ENCODE data around the gene AGAP1.

The AGAP1 gene

DNA sequence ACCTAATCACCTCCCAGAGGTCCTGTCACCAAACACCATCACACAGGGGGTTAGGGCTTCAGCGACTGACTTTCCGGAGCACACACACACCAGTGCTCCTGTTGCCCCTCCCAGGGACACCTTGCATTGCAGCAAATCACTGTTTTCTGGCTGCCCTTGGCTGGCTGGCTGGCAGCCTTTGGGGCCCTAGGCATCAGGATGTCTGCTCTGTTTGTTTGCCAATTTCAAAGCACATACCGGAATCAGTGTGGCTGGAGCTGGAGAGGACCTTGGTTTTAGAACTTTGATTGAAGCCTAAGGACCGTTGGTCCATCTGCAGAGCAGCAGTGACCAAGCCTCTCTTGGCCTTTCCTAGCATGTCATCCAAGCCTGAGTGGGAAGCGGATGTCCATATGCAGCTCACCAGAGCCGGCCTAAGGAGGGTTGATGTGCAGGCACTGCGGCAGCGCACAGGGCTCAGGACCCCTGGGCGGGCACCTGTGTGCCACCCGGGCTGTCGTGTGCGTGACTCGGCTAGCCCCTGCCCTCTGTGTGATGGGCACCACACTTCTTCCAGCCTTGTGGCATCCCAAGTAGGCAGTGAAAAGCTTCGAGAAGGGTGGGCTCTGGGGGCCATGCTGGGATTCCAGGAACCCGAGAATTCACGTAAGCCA lies 612.2 kb downstream of the AGAP1 start:
- no peak for DNase-seq (ENCODE audit: low read depth)

DNA sequence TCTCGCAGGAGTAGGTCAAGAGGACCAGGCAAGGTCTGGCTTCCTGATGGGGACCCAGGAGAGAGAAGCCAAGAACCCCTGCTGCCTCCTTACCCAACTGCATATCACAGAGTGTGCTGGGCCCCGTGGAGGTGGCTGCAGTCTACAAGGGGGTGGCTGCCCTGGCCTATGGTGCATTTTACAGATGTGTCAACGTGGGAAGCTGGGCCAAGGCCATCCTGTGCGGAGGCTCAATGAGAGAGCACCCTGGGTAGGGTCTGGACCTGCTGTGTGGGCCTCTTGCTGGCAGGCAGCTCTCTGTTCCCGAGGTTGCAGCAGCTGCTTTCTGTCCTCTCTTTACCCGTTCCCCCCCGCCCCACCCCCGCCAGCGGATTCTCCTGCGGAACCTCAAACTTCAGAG lies 612.9 kb downstream of the AGAP1 start:
- DNase-seq (ENCODE audit: low read depth), result no peak

DNA sequence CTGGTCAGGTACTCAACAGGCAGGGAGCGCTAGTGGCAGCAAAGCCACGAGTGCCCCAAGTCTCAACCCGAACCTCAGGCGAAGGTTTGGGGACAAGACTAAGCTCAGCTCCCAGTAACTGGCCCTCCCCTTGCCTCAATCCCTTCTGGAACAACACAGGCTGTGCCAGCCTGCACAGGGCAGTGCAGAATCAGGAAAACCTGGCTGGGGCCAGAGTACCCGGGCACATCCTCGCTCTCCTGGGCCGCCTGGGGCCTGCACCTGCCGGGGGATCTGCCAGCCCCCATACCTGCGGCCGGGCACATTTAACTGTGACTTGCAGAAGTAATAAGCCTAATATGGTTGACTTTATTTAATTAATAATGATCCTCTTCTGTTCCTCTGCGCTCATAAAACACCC lies 613.7 kb downstream of the AGAP1 start:
- no peak for DNase-seq (ENCODE audit: low read depth)

DNA sequence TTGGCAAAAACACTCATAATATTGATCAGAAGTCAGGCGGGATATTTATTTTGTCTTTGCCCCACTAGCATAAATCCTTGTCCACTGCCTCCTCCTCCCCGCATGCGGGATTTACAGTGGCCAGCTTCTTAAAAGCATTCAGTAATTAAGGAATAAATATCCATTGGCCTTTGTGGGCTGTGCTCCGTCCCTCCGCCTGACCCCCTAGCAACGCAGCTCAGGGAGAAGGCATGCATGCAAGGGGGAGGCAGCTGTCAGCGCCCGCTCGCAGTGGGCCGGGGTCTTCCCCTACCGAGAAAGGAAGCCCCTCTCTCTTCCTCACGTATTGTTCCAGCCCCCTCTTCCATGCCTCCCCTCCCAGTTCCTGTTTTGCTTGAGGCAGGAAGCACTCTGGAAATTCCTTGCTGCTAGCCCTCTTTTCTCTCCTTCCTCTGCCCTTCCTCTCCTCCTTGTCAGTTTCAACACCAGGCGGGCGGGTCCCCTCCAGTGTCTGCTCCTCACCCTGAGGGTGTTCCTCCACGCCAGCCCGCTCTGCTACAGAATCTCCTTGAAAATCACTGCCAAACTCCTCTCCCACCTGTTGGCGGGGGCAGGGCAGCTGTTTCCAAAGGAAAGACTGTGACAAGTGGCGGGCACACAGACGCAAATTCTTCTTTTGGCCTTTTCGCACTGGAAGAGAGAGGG lies 614.2 kb downstream of the AGAP1 start:
- no peak for DNase-seq (ENCODE audit: low read depth)

DNA sequence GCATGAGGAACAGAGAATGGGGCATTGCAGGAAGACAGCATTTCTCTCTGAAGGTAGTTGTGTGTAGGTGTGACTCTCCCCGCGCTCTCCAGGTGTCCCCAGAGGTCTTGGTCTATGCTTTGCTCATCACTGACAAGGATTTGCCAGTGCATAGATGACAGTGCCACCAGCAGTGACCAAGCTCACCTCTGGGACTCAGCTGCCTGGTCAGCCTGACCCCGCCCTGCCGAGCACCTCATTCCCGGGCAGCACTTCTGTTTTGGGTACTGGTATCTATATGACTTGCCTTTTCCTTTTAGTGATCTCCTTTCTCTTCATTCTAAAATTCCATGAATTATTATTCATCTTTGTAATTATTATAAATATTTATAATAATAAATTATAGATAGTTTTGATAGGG lies 615.2 kb downstream of the AGAP1 start:
- no peak for DNase-seq (ENCODE audit: low read depth)

DNA sequence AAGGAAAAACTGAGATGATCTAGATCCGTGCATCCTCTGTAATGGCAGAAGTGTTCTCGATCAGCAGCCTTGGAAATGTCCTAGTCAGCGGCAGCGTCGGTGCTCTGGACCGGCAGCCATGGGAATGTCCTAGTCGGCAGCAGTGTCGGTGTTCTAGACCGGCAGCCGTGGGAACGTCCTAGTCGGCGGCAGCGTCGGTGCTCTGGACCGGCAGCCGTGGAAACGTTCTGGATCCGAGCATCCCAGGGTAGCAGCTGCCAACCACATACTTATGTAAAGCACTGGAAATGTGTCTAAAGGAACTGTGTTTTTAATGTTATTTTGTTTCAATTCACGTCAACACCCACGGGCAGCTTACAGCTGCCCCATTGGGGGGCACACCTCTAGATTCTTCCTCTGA lies 615.6 kb downstream of the AGAP1 start:
- no peak for DNase-seq (ENCODE audit: low read depth)

DNA sequence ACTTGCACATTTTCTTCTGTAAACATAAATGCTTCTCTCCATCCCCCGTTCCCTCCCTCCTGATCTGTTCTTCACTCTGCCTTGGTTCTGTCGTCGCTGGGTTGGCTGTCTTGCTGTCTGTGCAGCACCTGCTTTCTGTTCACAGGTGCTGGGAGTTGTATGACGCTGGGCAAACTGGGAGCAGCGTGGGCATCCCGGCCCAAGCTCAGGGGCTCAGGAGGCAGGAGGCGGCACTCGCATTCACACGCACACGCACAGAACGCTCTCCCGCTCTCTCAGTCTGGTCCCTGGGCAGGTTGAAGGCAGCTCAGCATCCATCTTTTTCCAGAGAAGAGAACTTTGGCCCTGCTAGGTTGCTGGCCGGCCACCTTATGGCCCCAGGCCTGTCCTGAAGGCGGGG lies 618.6 kb downstream of the AGAP1 start:
- no peak for DNase-seq (ENCODE audit: low read depth)

DNA sequence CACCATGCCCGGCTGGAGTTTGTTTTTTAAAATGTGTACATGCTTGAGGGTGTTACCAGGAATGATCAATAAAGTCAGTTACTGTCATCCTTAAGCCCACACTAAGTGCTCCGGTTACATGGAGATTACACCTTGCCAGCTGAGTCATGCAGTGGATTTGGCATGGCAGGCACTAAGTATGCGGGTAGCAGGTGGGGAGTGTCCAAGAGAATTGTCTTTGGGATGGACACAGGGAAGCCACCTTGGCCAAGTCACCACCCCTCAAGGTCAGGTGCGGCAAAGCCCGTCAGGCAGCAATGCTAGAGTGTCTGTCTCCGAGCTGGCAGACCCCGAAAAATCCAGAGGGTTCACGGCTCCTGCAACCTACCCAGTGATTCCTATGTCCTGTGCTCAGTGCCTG lies 619.6 kb downstream of the AGAP1 start:
- DNase-seq (ENCODE audit: low read depth), result no peak

DNA sequence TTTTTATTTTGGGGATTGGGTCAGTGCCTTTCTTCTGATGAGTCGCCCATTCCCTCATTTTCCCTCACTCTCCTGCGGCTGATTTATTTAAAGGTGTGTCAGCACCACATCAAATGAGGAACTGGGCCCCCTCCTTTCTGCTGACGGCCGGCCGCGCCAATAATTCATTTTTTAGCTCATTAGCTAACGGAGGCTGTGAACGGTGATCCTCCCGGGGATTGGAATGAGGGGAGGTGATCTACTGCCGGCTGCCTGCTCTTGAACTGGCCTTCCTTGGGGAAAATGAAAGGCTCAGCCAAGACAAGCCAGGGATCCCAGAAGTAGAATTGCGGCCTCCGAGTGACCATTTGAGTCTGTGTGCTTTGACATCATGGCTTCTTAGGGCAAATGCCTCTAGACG lies 620.1 kb downstream of the AGAP1 start:
- no peak for DNase-seq (ENCODE audit: low read depth)

DNA sequence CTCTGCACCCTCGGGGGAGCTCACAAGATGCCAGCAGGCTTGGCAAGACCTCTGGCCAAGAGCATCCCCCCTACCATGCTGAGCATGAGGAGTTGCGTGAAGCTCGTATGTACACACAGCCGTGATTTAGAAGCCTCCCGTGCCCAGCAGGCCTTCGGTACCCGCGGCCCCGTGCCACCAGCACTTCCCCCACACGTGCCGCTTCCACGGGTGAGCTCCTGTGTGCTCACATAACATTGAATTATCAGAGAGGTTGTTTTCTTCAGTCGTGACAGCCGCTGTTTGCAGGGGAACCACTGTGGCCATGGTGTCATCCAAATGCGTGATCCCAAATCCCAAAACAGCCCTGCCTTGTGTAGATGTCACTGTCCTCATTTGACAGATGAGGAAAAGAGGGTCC lies 621.1 kb downstream of the AGAP1 start:
- no peak for DNase-seq (ENCODE audit: low read depth)

DNA sequence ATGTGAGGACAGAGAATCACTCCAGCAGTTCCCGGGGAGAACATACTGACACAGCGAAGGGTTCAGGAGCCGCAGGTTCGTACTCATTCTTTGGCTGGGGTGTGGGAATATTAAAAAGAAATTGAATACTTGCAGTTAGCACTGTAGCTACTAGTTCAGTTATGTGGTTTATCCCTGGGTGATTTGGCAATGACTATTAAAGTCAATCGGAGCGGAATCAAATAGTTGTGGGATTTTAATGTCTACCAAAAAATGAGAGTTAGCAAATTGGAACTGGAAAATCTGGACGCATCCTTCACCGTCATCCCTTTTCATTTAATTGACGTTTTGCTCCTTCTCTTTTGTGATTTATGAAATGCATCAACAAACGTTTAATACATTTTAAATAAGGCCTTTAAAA lies 623.6 kb downstream of the AGAP1 start:
- DNase-seq (ENCODE audit: low read depth), result no peak

DNA sequence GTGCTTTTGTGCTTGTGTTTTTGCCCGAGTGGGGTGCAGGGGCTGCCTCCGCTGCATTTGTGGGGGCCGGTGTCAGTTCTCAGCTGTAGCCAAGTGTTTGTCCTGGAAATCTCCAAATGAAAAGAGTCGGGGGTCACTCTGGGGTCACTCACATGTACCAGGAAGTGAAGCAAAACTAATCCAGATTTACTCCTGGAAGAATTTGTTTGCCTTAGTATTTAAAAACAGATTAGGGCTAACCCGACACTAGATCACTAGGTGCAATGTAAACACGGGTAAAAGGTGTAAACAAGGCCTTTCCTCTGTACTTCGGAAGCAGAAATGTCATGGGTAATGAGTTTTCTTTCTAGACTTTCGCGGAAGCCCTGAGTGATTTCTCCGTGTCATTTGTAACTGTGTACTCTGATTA lies 624.0 kb downstream of the AGAP1 start:
- no peak for DNase-seq (ENCODE audit: low read depth)

DNA sequence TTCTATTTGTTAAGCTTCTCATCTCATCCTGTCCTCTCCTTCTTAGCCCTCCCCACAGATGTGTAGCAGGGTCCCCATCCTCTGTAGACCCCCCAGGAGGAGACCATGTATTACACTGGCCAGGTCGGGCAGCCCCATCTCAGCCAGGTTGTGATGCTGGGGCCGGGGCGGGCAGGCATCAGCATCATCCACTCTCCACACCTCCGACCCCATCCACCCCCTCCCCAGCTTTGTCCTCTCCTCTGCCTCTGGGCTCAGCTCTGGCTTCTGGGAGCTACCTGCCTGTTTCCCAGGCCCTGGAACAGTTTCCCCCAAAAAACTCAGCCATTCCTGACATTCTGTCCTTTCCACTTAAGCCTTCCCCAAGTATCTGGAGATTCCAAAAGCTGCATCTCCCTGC lies 625.2 kb downstream of the AGAP1 start:
- DNase-seq (ENCODE audit: low read depth), result no peak

DNA sequence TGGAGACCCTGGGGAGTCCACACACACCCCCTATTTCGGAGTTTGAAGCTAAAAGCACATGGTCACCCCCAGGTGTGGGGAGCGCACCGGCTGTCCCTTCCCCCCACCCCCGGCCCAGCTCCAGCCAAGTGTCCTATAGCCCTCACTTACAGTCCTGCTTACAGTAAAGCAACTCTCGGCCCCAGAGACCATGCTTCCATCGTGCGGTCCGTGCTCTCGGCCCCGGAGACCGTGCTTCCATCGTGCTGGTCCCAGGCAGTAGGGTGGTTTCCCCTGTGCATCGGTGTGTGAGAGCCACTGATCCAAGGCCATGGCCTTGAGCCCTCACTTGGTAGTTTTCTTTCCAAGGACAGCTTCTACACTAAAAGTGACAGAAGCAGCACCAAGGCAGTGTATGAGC lies 625.6 kb downstream of the AGAP1 start:
- no peak for DNase-seq (ENCODE audit: low read depth)

DNA sequence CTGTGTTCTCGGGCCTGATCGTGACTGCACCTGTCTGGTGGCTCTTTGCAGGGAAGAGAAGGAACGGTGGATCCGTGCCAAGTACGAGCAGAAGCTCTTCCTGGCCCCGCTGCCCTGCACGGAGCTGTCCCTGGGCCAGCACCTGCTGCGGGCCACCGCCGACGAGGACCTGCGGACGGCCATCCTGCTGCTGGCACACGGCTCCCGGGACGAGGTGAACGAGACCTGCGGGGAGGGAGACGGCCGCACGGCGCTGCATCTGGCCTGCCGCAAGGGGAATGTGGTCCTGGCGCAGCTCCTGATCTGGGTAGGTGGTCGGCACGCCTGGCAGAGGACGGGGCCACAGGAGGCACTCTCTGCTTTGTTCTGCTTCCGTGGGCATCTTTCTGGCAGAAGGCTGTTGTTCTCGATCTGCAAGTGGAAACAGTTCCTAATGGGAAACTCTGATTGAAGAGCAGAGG lies 626.3 kb downstream of the AGAP1 start:
- DNase-seq (ENCODE audit: low read depth), result no peak

DNA sequence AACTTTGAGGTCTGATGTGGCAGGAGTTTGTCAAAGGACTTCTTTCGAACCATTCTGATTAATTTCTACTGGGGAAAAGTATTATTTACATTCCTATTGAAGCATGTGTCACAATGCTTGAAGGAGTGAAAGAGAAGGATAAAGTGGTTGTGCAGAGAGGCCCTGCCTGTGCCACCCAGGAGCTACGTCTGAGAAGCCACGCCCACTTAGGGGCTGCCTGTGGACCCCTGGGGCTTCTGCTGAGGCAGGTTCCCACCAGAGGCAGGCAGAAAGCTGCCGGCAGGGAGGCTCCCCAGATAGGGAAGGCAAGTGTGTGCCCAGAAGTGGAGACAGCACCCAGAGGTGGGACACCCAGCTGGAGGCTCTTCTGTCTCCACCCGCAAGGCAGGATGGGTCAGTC lies 627.0 kb downstream of the AGAP1 start:
- no peak for DNase-seq (ENCODE audit: low read depth)

DNA sequence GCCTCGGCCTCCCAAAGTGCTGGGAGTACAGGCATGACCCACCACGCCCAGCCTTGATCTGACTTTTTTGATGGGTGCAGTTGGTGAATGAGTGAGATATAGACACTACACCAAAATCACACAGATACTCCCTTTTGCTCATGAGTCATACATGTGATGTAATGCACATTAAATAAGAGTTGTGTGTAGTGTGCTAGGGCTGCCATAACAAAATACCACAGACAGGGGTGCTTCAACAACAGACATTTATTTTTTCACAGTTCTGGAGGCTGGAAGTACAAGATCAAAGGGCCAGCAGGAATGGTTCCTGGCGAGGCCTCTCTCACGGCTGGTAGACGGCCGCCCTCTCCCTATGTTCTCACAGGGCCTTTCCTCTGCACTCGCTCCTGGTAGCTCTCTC lies 627.7 kb downstream of the AGAP1 start:
- DNase-seq (ENCODE audit: low read depth), result no peak

DNA sequence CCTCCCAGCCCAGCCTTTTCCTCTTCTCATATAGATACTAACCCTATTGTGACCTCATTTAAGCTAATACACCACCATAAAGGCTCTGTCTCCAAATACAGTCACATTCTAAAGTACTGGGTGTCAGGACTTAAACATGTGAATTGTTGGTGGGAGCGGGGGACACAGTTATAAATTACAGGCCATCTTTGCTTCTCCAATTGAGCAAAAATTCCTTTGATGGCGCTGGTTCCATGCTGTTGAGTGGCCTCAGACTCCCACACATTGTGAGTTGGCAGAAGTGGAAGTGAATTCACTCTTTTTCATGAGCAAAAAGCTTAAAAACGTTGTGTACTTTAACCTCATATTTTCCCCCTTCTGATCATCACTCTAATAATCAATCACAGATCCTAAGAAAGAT lies 628.4 kb downstream of the AGAP1 start:
- DNase-seq (ENCODE audit: low read depth), result no peak

DNA sequence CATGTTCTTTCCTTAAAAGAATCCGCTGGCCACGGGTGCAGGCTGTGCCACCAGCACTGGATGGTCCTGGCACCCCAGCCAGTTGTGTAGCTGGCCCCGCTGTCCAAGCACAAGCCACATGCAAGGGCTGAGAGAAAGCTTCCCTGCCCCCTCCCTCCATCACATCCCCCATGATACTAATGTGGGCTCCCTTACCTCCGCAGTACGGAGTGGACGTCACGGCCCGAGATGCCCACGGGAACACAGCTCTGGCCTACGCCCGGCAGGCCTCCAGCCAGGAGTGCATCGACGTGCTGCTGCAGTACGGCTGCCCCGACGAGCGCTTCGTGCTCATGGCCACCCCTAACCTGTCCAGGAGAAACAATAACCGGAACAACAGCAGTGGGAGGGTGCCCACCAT lies 629.9 kb downstream of the AGAP1 start:
- no peak for DNase-seq (ENCODE audit: low read depth)

DNA sequence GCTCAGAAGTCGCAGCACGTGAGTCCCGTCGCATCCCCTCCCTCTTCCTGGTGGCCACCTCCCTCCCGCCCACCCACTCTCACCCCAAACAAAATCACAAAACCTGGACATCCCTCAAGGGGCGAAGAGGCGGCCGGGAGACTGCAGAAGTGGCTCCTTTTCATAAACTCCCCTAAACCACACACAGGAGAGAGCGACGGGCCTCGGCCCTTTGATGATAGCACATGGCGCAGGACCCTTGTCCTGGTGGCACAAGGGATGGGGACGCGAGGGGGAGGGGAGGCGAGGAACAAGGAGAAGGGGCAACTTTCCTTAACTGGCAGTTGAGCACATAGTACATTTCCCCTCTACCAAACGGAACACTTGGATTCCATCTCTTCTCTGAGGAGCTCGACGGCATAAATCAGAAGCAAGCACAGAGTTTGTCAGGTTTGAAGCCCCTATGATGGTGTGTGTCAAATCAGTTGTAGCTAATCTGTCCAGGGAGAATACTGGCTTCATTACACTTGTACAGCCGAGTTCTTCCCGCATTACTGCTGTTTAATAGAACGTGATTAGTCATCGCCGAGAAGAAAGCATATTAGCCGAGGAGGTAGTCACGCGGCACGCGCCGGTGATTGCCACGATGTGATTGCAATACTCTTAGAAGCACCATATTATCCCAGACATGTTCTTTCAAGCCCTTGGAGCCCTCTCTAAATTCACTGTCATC lies 630.5 kb downstream of the AGAP1 start:
- DNase-seq (ENCODE audit: low read depth), result no peak

DNA sequence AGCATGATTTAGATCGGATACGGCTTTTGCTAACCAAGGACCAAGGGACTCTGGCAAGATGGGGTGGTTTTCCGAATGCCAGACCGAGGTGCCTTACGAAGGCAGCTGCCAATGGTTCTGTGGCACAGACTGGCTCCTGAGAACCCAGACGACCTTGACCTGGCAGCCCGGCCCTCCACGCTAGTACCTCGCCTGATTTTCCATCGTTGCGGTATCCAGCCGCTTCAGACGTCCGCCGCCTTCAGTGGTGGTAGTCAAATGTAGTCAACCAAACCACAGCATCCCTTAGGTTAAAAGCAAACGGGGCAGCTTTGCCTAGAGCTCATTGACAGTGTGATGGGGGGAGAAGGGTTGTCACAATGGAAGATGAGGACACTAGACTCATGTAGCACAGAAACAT lies 631.7 kb downstream of the AGAP1 start:
- DNase-seq (ENCODE audit: low read depth), result no peak

DNA sequence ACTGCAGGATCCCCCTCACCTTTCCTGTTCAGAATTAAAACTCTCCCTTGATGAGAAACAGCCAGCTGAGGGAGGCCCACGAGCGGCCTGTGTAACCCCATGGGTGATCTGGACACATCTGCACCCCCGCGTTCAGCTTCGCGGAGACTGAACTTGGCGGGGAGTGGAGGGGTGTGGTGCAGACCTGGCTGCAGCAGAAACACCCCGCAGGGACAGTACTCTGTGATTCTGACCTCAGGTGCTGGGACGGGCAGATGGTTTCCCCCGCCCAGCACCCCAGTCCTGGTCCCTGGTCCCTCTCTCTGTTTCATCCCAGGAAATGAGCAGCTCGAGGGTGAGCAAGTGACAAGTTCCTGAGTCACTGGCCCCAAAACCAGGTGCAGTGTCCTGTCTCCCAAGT lies 633.2 kb downstream of the AGAP1 start:
- no peak for DNase-seq (ENCODE audit: low read depth)

DNA sequence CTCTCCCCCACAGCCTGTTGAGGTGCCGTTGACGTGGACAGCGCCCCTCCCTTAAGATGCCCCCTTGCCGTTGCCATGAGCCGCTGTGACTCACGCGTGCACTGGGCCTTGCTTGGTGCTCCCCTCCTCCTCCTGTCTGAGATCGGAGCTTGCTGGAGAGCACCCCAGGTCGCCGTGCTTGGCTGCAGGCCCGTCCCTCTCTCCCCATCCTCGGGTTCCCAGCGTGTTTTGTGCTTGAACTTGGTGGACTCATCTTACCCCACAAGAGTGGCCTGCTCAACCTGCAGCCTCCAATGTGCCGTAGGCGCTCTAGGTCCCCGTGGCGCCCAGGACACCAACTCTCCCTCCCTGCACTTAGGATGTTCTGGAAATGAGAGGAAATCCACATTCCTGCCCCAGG lies 634.5 kb downstream of the AGAP1 start:
- no peak for DNase-seq (ENCODE audit: low read depth)

DNA sequence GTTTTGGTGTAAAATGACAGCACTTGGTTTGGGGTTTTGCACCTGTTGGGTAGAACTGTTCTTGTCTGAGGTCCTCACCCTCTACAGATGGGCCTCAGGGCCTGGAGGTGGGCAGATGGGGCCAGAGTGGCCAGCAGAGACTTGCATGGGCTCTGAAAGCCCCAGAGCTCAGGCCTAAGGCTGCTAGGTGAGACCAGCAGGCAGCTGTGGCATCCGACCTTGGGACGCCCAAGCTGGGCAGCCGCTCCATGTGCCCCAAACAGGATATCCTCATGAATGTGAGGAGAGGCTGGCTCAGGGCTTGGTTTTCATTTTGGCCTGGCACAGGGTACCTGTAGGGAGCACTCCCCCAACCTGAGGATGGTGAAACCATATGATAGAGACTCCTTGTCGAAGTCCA lies 636.1 kb downstream of the AGAP1 start:
- DNase-seq (ENCODE audit: low read depth), result no peak
